WI38 (cell line): ENCODE results near the gene CACNA1G.

Experiments used
- H3K4me3 ChIP-seq: 2 replicates; pipeline ENCODE4 v1.5.1; 2011; ENCODE audit warnings: low read depth, mild to moderate bottlenecking, control low read depth, low read length
- TF ChIP-seq, protein P1 (sequence below): IDR thresholded peaks from 2 replicates; pipeline ENCODE4 v1.5.1; 2012; ENCODE audit warnings: low read depth, mild to moderate bottlenecking, control low read depth, low read length

The CACNA1G gene

DNA sequence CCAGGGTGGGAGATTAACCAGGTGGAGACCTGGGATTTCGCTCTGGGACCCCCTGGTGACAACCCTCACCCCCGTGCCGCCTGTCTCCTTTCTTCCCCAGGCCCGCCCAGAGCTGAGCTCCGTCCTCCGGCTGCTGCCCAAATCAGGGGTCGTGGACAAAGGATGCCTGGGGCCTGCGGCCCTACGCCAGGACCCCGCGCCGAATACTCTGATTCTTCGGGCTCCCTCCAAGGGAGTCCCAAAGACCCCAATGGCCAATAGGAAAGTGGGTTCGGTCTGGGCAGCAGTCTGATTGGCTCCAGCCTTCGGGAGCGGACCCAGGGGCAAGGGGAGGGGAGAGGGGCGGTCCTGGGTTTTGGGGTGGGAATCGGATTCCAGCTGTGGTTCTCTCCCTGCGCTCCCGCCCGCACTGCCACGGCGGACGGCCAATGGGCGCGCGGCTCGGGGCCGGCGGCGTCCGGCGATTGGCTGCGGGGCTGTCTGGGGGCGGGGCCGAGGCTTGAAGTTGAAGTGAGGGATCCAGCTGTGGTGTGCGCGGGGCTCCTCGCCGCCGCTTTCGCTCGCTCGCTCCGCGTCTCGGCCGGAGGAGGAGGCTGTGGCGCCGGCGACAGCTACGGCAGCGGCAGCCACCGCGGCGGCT lies at the start of gene CACNA1G:
CACNA1G (plus strand) TSS at position 531 of the 640 bp plus-strand sequence. CDS start 745 bp downstream, outside the sequence.
- TF ChIP-seq, protein P1, sequence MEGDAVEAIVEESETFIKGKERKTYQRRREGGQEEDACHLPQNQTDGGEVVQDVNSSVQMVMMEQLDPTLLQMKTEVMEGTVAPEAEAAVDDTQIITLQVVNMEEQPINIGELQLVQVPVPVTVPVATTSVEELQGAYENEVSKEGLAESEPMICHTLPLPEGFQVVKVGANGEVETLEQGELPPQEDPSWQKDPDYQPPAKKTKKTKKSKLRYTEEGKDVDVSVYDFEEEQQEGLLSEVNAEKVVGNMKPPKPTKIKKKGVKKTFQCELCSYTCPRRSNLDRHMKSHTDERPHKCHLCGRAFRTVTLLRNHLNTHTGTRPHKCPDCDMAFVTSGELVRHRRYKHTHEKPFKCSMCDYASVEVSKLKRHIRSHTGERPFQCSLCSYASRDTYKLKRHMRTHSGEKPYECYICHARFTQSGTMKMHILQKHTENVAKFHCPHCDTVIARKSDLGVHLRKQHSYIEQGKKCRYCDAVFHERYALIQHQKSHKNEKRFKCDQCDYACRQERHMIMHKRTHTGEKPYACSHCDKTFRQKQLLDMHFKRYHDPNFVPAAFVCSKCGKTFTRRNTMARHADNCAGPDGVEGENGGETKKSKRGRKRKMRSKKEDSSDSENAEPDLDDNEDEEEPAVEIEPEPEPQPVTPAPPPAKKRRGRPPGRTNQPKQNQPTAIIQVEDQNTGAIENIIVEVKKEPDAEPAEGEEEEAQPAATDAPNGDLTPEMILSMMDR: no peak
- peak within 1 kb of the TSS; percentile 54 for H3K4me3 ChIP-seq

DNA sequence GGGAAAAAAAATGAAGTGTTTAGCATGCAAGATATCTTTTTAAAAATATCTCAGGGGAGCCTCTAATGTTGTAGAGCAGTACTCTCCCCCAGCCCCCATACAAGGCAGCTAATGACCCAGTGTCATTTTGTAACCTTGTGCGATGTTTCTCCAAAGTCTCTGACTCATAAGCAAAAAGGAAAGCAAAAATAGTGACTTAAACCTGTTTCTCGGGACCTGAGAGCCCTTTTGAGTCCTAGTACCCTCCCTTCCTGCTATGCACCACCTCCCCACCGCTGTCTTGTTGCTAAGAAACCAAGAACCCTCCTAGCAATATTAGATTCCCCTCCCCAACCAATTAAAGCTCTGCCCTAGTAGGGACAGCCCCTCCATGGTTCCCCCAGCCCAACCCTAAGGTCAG lies 49.5 kb upstream of the CACNA1G start:
- no peak overlapping the region for H3K4me3 ChIP-seq
- TF ChIP-seq, protein P1: no peak

DNA sequence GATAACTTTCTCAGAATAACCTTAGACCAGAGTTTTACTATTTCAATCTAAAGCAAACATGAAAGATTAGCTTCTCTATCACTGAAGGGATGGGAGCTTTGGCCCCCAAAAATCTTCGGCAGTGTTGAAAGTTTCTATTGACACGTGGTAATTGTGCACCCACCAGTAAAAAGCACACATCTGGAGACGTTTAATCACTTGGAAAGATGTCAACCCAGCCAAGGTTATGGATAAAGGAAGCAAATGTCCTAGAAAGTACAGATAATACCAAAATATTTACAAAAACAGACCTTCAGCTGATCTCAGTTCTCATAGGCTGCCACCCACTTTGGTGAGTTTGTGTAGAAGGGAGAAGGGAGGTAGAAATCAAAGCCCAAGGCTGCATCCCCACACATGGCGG lies 47.0 kb upstream of the CACNA1G start:
- no peak overlapping the region for H3K4me3 ChIP-seq
- TF ChIP-seq, protein P1: no peak

DNA sequence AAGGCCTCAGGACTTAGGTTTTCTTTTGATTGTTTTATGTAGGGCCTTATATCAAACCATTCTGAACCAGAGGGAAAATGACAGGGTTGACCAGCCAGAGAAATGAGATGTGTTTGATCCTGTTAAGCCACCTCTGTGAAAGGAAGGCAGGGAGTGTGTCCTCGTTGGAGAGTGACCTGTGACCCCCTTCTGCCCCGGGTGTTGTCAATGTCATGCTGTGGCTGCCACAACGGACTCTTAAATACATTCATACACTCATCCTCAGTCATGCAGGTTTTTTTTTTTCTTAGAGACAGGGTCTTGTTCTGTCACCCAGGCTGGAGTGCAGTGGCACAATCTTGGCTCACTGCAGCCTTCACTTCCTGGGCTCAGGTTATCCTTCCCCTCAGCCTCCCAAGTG lies 46.1 kb upstream of the CACNA1G start:
- no peak overlapping the region for H3K4me3 ChIP-seq
- TF ChIP-seq, protein P1: no peak

DNA sequence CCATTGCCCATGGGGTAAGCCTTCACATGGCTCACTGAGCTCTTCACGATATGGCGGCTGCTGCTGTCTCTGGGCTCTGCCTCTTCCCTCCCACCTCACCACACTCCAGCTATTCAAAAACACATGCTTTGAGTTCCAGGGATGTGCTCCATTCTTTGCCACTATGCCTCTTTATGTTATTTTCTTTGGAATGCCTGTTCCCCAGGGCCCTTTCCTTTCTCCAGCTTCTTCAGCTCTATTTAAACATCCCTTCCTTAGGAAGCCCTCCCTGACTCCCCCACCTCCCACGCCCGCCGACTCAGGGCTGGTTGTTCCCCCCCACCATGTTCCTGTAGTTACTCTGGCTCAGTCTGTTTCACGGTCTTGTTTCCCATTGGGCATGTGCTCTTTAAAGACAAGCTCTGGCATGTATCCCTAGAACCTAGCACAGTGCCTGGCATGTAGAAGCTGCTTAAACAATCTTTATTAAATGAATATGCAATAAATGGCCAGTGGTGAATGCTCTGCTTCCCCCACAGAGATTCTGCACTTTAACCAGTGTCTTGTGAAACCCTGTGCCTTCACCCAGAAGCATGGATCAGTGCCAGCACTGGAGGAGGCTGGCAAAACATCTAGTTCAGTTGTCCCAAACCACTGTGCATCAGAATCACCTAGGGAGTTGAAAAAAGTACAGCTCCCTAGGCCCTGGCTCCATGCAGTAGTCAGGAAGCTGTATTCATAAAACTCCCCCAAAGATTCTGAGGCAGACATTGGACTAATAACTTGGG lies 45.4 kb upstream of the CACNA1G start:
- TF ChIP-seq, protein P1: no peak
- no peak overlapping the region for H3K4me3 ChIP-seq

DNA sequence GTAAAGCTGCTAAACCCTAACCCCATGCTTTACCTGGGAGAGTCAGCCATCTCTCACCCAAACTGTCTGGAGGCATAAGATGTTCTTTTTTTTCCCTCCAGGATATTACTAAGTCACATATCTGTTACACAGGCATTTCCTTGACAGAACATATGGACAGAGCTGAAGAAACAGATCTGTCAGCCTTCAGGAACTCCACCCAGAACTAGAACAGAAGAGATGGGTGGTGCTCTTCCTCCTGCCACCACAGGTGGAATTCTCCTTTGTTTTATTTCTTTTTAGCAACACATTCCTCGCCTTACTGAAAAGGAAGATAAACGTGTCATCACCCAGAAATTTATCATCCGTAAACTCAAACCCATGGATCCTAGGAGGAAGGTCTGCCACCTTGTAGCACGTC lies 43.5 kb upstream of the CACNA1G start:
- TF ChIP-seq, protein P1: no peak

More for the DNA sequence above, 43.5 kb upstream of the CACNA1G start:
- no peak overlapping the region for H3K4me3 ChIP-seq
